Measurements from ENCODE around the gene MIER3. TPM values are rescaled to one million over a fixed set of nuclear protein-coding genes. Genes with fewer than 3 reads are reported as not detected.

MIER3 gene
- total RNA-seq, 2 donors from 2014 or later: 56.0 to 112 TPM

DNA sequence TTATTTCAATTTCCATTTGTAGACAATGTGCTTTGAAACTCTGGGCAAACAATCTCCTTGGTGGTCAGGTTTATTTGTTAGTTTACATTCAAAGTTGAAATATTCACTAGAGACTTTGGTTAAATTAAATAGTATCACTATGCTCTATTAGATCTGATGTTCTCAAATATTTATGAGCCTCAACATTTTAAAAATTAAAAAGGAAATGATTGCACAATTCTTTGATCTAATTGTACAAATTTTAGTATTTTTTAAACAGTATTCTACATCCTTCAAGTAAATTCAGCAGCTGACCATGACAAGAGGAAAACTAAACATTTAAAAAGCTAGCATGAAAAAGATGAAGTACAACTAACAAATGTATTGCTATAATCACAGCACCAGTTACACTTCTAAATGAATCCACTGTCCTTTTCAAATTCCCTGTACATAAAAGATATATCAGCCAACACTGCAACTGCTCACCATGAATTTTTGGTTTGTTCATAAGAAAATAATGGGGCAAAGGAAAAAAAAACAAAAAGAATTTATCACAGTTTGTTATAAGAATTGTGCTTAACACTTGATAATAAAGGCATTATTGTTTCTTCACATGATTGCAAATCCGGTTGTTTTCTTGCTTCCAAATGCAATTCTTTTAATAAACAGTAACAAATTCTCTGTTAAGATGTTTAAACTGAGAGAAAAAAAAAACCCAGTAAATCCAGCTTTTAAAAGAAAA, 31.8 kb downstream of the MIER3 start:
- Histone ChIP-seq H3K27ac (no peak overlapping the region), H3K9ac (ENCODE audit: low read depth in 2 of 2, low read length in 2 of 2) (no peak overlapping the region), H3K27me3 (no peaks in the 10 kb centered on the region), H3K4me1 (no peaks in the 10 kb centered on the region), H3K9me3 (no peaks in the 10 kb centered on the region), H3K36me3 (no peaks in the 10 kb centered on the region), H3K4me3 (no peak overlapping the region)
- intact Hi-C loops (cut with DNase I): no loop called here
- TF ChIP-seq, protein P1, sequence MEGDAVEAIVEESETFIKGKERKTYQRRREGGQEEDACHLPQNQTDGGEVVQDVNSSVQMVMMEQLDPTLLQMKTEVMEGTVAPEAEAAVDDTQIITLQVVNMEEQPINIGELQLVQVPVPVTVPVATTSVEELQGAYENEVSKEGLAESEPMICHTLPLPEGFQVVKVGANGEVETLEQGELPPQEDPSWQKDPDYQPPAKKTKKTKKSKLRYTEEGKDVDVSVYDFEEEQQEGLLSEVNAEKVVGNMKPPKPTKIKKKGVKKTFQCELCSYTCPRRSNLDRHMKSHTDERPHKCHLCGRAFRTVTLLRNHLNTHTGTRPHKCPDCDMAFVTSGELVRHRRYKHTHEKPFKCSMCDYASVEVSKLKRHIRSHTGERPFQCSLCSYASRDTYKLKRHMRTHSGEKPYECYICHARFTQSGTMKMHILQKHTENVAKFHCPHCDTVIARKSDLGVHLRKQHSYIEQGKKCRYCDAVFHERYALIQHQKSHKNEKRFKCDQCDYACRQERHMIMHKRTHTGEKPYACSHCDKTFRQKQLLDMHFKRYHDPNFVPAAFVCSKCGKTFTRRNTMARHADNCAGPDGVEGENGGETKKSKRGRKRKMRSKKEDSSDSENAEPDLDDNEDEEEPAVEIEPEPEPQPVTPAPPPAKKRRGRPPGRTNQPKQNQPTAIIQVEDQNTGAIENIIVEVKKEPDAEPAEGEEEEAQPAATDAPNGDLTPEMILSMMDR (IDR thresholded peaks at IDR 0.05): no peak
- no peak for DNase-seq

DNA sequence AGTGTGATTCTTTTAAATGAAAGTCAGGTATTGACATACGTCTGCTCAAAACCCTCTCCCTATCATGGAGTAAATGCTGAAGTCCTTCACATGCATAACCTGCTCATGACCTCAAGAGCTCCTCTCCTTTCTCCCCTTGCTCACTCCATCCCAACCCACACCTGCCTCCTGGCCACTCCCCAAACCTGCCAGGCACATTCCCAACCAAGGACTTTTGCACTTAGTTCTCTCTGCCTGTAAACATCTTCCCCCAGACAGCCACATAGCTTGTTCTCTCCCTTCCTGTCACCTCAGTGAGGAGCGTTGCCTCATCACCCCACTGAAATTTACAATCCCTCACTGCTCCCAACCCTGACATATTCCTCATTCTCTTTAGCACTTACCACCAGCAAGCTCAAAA, 33.9 kb downstream of the MIER3 start:
- peak; percentile 44 for DNase-seq
- no peaks in the 10 kb centered on the region for H3K9me3 ChIP-seq
- no peak overlapping the region for H3K4me3 ChIP-seq
- H3K4me1 ChIP-seq: no peaks in the 10 kb centered on the region
- H3K27ac ChIP-seq: no peak overlapping the region
- no peaks in the 10 kb centered on the region for H3K36me3 ChIP-seq
- TF ChIP-seq, protein P1 (IDR thresholded peaks at IDR 0.05): no peak
- no peak overlapping the region for H3K9ac ChIP-seq (ENCODE audit: low read depth in 2 of 2, low read length in 2 of 2)
- no peaks in the 10 kb centered on the region for H3K27me3 ChIP-seq
- intact Hi-C loops (cut with DNase I): no loop called here

DNA sequence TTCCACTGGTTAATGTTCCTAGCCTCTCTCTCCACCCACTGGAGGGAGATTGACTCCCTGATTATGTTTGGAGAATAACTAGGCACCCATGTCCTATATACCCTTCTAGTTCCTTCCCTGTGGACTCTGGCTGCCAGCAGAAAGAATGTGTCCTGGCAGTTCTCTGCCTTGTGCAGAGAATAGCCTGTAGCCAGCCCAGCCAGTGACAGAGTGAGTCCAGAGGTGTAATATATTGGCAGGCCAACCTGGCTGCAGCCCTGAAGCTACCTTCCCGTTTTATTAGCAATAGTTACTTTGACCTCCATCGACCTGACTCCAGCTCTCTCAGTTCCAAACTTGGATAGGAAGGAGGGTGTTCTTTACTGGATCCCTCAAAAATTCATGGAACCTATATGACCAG, 34.4 kb downstream of the MIER3 start:
- no peaks in the 10 kb centered on the region for H3K9me3 ChIP-seq
- TF ChIP-seq, protein P1 (IDR thresholded peaks at IDR 0.05): no peak
- H3K27me3 ChIP-seq: no peaks in the 10 kb centered on the region
- H3K9ac ChIP-seq (ENCODE audit: low read depth in 2 of 2, low read length in 2 of 2): no peak overlapping the region
- DNase-seq: no peak
- intact Hi-C loops (cut with DNase I): no loop called here
- H3K4me1 ChIP-seq: no peaks in the 10 kb centered on the region
- H3K36me3 ChIP-seq: no peaks in the 10 kb centered on the region
- H3K27ac ChIP-seq: no peak overlapping the region
- H3K4me3 ChIP-seq: no peak overlapping the region

DNA sequence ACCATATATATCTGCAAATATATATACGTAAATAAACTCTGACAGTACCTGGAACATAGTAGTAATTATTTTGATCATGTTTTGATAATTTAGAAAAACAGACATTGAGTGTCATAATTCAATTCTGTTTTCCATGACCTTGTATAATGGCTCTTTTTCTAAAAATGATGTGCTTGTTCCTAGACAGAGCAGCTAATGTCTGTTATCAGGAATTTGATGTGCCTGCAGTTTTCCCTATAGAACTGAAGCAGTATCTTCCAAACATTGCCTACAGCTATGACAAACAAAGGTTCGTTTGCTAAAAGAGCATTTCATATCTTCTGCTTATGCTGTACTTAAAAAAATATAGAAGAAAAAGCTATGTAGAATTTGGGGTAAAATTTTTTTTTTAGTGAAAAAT, 37.2 kb downstream of the MIER3 start:
- no peak overlapping the region for H3K4me3 ChIP-seq
- H3K9ac ChIP-seq (ENCODE audit: low read depth in 2 of 2, low read length in 2 of 2): no peak overlapping the region
- no peak for DNase-seq
- no peaks in the 10 kb centered on the region for H3K9me3 ChIP-seq
- TF ChIP-seq, protein P1 (IDR thresholded peaks at IDR 0.05): no peak
- no peaks in the 10 kb centered on the region for H3K36me3 ChIP-seq
- H3K4me1 ChIP-seq: no peaks in the 10 kb centered on the region
- intact Hi-C loops (cut with DNase I): no loop called here
- H3K27ac ChIP-seq: no peak overlapping the region
- no peaks in the 10 kb centered on the region for H3K27me3 ChIP-seq

DNA sequence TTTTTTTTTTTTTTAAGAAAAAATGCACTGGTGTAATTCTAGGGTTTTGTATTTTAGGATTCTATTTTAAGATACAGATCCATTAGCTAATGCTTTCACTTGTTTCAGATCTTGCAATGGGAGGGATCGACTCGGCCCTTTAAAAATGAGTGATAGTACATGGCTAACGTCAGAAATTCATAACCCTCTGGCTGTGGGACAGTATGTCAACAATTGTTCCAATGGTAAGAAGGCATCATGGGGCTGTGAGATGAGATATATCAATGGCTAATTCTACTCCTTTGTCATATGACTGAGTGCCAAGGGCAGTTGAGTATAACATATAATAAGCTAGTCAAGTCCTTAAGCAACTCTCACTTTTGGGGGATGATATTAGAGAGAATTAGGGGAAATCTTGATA, 38.2 kb downstream of the MIER3 start:
- Histone ChIP-seq H3K4me1 (no peaks in the 10 kb centered on the region), H3K27me3 (no peaks in the 10 kb centered on the region), H3K9ac (ENCODE audit: low read depth in 2 of 2, low read length in 2 of 2) (no peak overlapping the region), H3K27ac (no peak overlapping the region), H3K4me3 (no peak overlapping the region), H3K36me3 (no peaks in the 10 kb centered on the region), H3K9me3 (no peaks in the 10 kb centered on the region)
- TF ChIP-seq, protein P1 (IDR thresholded peaks at IDR 0.05): no peak
- no peak for DNase-seq
- intact Hi-C loops (cut with DNase I): no loop called here
